TTC549 (cell line): Measurements from ENCODE around the gene PRKAG1.
A peak's percentile ranks its signal among the peaks of the same experiment; 100 is the strongest.

Experiments
- FAIRE-seq: peaks from 2 replicates; lab custom pipeline; 2012; peaks lifted over from hg19 to GRCh38; lab: Jason Lieb, UNC

PRKAG1 gene

DNA sequence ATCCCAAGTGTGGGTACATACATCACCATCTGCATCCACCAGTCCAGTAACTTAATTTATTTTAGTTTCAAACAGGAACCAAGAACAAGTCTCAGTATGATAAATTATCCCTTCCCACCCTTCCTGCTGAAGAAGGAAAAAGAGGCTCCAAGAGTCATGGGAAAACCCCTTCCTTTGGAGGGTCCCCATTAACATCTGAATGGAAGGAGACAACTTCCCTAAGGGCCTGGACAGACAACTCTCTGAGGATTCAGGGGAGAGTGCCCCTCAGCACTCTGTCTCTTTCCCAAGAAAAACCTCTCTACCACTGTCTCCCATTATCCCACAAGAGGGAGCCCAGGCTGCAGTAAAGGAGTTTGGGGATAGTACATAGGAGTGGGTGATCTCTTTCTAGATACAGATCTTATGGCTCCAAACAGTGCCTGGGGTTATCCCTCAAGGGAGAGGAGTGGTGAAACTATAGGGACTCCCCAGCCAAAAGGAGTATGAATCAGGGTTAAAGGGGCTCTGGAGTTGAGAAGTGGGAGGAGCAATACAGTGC is 53.2 kb downstream of the PRKAG1 start:
- FAIRE-seq: no peak

DNA sequence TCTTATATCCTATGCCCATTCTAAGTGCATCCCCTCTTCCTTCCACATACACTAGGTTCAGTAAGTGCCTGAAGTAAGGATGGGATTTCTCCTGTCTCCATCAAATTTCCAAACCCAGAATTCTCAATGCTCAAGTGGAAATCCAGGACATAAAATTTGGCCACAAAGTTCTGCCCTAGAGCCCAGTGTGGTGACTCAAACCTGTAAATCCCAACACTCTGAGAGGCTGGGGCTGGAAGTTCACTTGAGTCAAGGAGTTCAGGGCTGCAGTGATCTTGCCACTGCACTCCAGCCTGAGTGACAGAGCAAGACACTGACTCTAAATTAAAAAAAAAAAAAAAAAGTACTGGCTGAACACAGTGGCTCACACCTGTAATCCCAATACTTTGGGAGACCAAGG is 56.8 kb downstream of the PRKAG1 start:
- no peak for FAIRE-seq

DNA sequence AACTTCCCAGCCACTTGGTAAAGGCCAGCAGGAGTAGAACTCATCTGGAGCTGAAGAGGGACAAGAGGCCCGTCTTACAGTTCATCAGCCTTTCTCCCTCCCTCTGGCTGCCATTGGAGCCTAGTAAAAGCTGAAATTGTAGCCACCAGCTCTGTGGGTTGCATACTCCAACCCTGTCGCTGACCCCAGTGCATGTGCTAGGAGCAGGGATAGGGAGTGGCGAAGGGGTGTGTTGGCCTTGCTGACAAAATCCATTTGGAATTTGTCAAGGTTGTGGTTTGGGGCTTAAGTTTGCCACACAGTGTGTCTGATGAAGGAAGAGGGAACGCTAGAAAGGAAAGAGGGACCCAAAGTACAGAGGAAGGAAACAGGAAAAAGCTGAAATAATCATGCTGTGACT is 57.2 kb downstream of the PRKAG1 start:
- no peak for FAIRE-seq

DNA sequence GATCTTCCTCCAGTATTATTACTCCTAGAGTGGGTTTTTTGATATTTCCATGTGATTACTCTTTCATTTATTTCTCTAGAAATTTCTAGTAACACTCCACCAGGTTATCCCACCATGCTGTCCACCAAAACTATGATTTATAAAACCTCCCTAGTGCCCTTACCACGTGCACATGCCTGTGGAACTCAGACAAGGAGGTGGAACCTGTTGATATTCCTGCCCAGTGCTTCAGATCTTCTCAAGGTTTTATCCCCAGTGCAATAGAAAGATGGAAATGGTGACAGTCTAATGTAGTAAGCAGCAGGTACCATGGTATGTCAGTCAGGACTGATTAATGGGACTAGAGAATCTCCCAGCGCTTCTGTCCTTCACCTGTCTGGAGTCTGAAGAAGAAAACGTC is 57.7 kb downstream of the PRKAG1 start:
- no peak for FAIRE-seq

DNA sequence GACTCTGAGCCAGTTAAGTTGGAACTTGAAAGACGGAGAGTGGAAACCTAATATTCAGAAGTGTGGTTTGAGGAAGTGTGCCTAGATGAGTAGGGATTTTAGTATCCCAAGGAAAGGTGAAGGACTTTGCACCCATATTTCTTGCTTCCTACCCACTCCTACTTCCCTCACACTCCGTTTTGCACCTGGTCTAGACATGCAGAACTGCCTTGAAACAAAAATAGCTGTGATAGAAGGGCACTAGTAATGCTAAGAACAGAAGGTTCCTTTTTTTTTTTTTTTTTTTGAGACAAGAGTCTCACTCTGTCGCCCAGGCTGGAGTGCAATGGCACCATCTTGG is 60.6 kb downstream of the PRKAG1 start:
- FAIRE-seq: no peak

DNA sequence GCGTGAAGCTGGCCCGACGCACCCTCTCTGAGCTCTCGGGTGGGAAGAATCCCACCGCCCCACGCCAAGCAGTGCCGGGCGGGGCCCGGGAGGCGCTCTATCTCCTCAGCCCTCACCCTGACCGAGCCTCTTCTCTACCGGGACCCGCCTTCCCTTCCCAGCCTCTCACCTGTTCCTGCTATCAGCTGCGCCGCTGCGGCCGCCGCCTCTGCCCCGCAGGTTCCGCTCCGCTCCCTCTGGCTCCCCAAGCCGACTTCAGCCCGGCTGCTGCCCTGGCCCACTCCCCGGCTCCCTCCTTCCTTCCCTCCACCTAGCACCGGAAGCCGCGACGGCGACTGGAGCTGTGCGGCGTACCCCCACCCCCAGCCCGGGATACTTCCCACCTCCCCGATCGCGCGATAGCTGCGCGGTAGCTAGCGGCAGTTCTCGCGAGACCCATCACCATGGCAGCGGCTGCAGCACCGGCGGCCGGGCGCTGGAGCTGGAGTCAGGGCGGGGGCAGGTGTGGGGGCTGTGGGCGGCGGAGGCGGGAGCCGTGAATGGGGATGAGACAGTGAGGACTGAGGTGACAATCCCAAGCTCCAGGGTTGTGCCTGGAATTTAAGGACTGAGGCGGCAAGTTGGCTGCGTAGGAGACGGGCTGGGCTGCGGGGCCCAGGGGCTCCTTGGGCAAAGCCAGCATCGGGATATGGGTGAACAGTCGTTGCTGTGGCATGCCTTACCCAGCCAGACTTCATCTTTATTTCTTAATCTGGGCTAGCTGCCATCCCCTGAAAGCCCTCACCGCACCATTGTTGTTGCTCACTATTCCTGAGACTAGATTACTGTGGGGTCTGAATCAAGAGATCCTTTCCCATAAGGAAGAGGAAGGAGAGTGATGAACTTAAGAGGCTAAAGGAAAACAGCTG is 61.2 kb downstream of the PRKAG1 start, which contains the start of gene ARF3:
Gene ARF3, minus strand, starts transcription at position 347 of the 908 bp plus-strand sequence. CDS start 16,392 bp downstream, outside the sequence.
- FAIRE-seq: no peak

DNA sequence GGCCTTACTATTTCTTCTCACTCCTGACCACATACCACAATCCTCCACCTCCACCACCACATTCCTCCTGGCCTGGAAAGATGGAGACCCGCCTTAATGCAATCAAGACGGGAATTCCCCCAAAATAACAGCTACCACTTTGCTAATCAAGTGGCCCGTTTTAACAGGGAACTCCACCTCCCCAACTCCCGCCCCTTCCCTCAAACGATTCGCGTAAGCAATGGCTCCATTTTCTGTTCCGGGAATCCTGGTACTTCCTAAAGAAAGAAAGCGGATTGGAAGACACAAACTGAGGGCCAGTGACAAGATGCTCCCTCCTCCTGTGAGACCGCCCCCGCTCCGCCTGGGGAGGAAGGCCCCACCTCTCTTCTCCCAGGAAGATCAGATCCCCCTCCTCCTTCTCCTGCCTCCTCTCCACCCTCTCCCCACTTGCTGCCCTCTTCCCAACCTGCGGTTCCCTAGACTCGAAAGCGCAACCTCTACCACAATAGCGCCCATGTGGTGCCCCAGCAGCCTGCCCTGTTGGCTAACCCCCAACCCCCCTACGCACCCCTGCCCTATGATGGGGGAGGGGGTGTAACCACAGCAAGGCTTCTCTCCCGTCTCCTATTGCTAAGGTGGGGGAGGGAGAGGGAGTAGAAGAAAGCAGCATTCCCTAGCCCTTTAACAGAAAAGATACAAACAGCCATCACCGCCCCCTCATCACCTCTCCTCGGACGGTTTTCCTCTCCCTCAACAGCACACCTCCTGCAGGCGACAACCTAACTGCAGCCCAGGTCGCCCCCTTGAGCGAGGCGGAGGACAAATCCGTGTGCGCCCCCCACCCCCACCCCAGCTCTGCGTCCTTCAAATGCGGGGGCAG is 62.1 kb downstream of the PRKAG1 start:
- FAIRE-seq: peak; percentile 5

DNA sequence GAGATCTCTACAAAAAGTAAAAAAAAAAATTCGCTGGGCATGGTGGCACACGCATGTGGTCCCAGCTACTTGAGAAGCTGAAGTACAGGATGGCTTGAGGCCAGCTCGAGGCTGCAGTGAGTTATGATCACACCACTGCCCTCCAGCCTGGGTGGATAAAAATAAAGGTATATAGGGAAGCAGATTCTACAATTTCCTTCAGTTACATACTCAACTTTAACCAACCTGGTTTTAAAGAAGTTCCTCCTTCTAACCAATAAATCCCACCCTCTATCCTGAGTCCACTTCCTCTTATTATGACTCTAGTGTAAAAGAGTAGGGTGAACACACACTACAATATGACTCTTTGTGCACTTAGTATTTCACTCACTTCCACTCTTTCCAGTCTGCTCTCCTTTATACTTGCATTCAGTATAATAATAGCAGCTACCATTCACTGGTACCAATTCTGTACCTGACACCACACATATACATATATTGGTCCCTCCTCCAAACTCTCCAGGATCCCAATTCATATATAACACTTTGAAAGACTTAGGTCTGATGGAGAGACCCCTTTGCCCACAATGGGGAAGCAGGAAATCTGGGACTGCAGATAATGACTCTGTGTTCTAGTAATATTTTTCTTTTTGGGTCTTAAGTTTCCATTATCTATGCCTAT is 63.6 kb downstream of the PRKAG1 start:
- no peak for FAIRE-seq

DNA sequence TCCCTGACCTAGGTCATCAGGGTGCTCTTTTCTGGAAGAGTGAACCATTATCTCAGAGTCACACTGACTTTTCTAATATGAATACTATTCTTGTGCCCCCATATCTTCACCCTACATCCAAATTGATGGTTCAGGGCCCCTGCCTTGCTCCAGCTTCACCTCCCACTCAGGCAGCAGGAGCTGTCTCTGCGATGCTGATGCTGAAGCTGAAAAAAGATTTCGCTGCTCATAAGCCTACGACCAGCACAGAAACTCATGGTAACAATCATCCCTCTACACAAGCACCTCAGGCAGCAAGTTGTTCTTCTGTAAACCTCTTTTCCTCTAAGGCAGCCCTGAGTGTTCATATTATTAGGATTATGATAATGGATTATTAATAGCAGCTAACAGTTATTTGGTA is 64.5 kb downstream of the PRKAG1 start:
- FAIRE-seq: no peak

DNA sequence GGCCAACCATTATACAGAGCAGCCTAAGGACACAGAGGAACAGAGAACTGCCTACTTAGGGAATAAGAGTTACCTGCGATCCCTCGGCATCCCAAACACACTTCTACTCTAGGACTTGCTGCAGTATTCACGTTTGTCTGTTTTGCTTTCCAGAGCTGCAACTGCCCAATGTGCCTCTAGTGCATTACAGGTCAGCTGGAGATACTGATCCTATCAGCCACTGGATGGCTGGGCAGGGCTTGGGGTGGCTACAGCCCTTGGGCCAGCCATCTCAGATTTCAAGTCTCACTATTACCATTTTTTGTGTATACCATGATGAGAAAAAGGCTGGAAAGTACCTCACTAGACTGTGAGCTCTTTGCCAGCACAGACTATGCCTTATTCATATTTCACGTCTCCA is 65.9 kb downstream of the PRKAG1 start:
- no peak for FAIRE-seq
